ENCODE results near the gene PNPT1.
"Not testable (repeated sequence)": the region's sequence is repeated elsewhere in the genome, so short reads cannot be mapped to it uniquely, and the experiment has no call there.

The PNPT1 gene

GRCh38 chr2:55601849-55602248 lies 91.8 kb downstream of the PNPT1 start:
- H3K4me1 ChIP-seq (ENCODE audit: control insufficient read depth in 5 of 5, insufficient read depth in 5 of 5, low read length in 5 of 5), result peaks cover 0 to 5% (median 0%) of the 10 kb centered on the region in 5 donors
- H3K4me3 ChIP-seq (ENCODE audit: low read depth in 1 of 5, low read length in 5 of 5), result no peak overlapping the region
- H3K27ac ChIP-seq (ENCODE audit: low read depth, low read length), result no peak overlapping the region
- no peak overlapping the region for H3K9ac ChIP-seq (ENCODE audit: low read length in 5 of 5)
- no peaks in the 10 kb centered on the region for H3K27me3 ChIP-seq (ENCODE audit: control insufficient read depth in 5 of 5, insufficient read depth in 4 of 5, low read length in 5 of 5)
- no peaks in the 10 kb centered on the region for H3K9me3 ChIP-seq (ENCODE audit: control insufficient read depth in 5 of 5, low read length in 5 of 5)
- H3K36me3 ChIP-seq (ENCODE audit: control insufficient read depth in 5 of 5, insufficient read depth in 5 of 5, low read length in 5 of 5), result peaks cover 12 to 30% (median 24%) of the 10 kb centered on the region in 5 donors

- no peak overlapping the region for H3K4me3 ChIP-seq (ENCODE audit: low read depth in 1 of 5, low read length in 5 of 5)
- H3K27ac ChIP-seq (ENCODE audit: low read depth, low read length), result no peak overlapping the region
- no peaks in the 10 kb centered on the region for H3K27me3 ChIP-seq (ENCODE audit: control insufficient read depth in 5 of 5, insufficient read depth in 4 of 5, low read length in 5 of 5)
- no peaks in the 10 kb centered on the region for H3K9me3 ChIP-seq (ENCODE audit: control insufficient read depth in 5 of 5, low read length in 5 of 5)
- peaks cover 12 to 36% (median 27%) of the 10 kb centered on the region in 5 donors for H3K36me3 ChIP-seq (ENCODE audit: control insufficient read depth in 5 of 5, insufficient read depth in 5 of 5, low read length in 5 of 5)
- peaks cover 0 to 3% (median 0%) of the 10 kb centered on the region in 5 donors for H3K4me1 ChIP-seq (ENCODE audit: control insufficient read depth in 5 of 5, insufficient read depth in 5 of 5, low read length in 5 of 5)
- H3K9ac ChIP-seq (ENCODE audit: low read length in 5 of 5), result no peak overlapping the region
Observed at GRCh38 chr2:55598056-55598795, 95.4 kb downstream of the PNPT1 start.

- not testable (repeated sequence) for H3K27me3 ChIP-seq (ENCODE audit: control insufficient read depth in 5 of 5, insufficient read depth in 4 of 5, low read length in 5 of 5); H3K4me1 ChIP-seq (ENCODE audit: control insufficient read depth in 5 of 5, insufficient read depth in 5 of 5, low read length in 5 of 5); H3K9me3 ChIP-seq (ENCODE audit: control insufficient read depth in 5 of 5, low read length in 5 of 5); H3K4me3 ChIP-seq (ENCODE audit: low read depth in 1 of 5, low read length in 5 of 5); H3K27ac ChIP-seq (ENCODE audit: low read depth, low read length); H3K9ac ChIP-seq (ENCODE audit: low read length in 5 of 5)
- peaks cover 9 to 24% (median 17%) of the 10 kb centered on the region in 5 donors for H3K36me3 ChIP-seq (ENCODE audit: control insufficient read depth in 5 of 5, insufficient read depth in 5 of 5, low read length in 5 of 5)
Observed at GRCh38 chr2:55596795-55597194, 96.8 kb downstream of the PNPT1 start.

- H3K9me3 ChIP-seq (ENCODE audit: control insufficient read depth in 5 of 5, low read length in 5 of 5), result no peaks in the 10 kb centered on the region
- no peak overlapping the region for H3K4me3 ChIP-seq (ENCODE audit: low read depth in 1 of 5, low read length in 5 of 5)
- peaks cover 0 to 8% (median 0%) of the 10 kb centered on the region in 5 donors for H3K4me1 ChIP-seq (ENCODE audit: control insufficient read depth in 5 of 5, insufficient read depth in 5 of 5, low read length in 5 of 5)
- no peak overlapping the region for H3K27ac ChIP-seq (ENCODE audit: low read depth, low read length)
- H3K36me3 ChIP-seq (ENCODE audit: control insufficient read depth in 5 of 5, insufficient read depth in 5 of 5, low read length in 5 of 5), result peaks cover 9 to 24% (median 14%) of the 10 kb centered on the region in 5 donors
- no peak overlapping the region for H3K9ac ChIP-seq (ENCODE audit: low read length in 5 of 5)
- no peaks in the 10 kb centered on the region for H3K27me3 ChIP-seq (ENCODE audit: control insufficient read depth in 5 of 5, insufficient read depth in 4 of 5, low read length in 5 of 5)
Observed at GRCh38 chr2:55595536-55595935, 98.1 kb downstream of the PNPT1 start.

GRCh38 chr2:55592130-55592529 lies 101.5 kb downstream of the PNPT1 start:
- Histone ChIP-seq H3K27me3 (ENCODE audit: control insufficient read depth in 5 of 5, insufficient read depth in 4 of 5, low read length in 5 of 5) (no peaks in the 10 kb centered on the region), H3K4me1 (ENCODE audit: control insufficient read depth in 5 of 5, insufficient read depth in 5 of 5, low read length in 5 of 5) (peaks cover 0 to 8% (median 0%) of the 10 kb centered on the region in 5 donors), H3K27ac (ENCODE audit: low read depth, low read length) (no peak overlapping the region), H3K9me3 (ENCODE audit: control insufficient read depth in 5 of 5, low read length in 5 of 5) (no peaks in the 10 kb centered on the region), H3K36me3 (ENCODE audit: control insufficient read depth in 5 of 5, insufficient read depth in 5 of 5, low read length in 5 of 5) (peaks cover 0 to 16% (median 5%) of the 10 kb centered on the region in 5 donors), H3K9ac (ENCODE audit: low read length in 5 of 5) (no peak overlapping the region), H3K4me3 (ENCODE audit: low read depth in 1 of 5, low read length in 5 of 5) (no peak overlapping the region)

GRCh38 chr2:55590810-55591440 lies 102.7 kb downstream of the PNPT1 start:
- Histone ChIP-seq H3K4me3 (ENCODE audit: low read depth in 1 of 5, low read length in 5 of 5) (no peak overlapping the region), H3K4me1 (ENCODE audit: control insufficient read depth in 5 of 5, insufficient read depth in 5 of 5, low read length in 5 of 5) (peaks cover 0 to 8% (median 0%) of the 10 kb centered on the region in 5 donors), H3K9me3 (ENCODE audit: control insufficient read depth in 5 of 5, low read length in 5 of 5) (no peaks in the 10 kb centered on the region), H3K36me3 (ENCODE audit: control insufficient read depth in 5 of 5, insufficient read depth in 5 of 5, low read length in 5 of 5) (peaks cover 2 to 8% (median 3%) of the 10 kb centered on the region in 5 donors), H3K27me3 (ENCODE audit: control insufficient read depth in 5 of 5, insufficient read depth in 4 of 5, low read length in 5 of 5) (no peaks in the 10 kb centered on the region), H3K27ac (ENCODE audit: low read depth, low read length) (no peak overlapping the region), H3K9ac (ENCODE audit: low read length in 5 of 5) (no peak overlapping the region)

GRCh38 chr2:55585451-55586080 lies 108.1 kb downstream of the PNPT1 start:
- Histone ChIP-seq H3K4me3 (ENCODE audit: low read depth in 1 of 5, low read length in 5 of 5) (no peak overlapping the region), H3K4me1 (ENCODE audit: control insufficient read depth in 5 of 5, insufficient read depth in 5 of 5, low read length in 5 of 5) (peaks cover 0 to 21% (median 8%) of the 10 kb centered on the region in 5 donors), H3K36me3 (ENCODE audit: control insufficient read depth in 5 of 5, insufficient read depth in 5 of 5, low read length in 5 of 5) (peaks cover 2 to 13% (median 11%) of the 10 kb centered on the region in 5 donors), H3K9me3 (ENCODE audit: control insufficient read depth in 5 of 5, low read length in 5 of 5) (no peaks in the 10 kb centered on the region), H3K27ac (ENCODE audit: low read depth, low read length) (no peak overlapping the region), H3K27me3 (ENCODE audit: control insufficient read depth in 5 of 5, insufficient read depth in 4 of 5, low read length in 5 of 5) (no peaks in the 10 kb centered on the region), H3K9ac (ENCODE audit: low read length in 5 of 5) (no peak overlapping the region)
